ENCODE data around the gene ZFP36L1. TPM values are rescaled to one million over a fixed set of nuclear protein-coding genes. Genes with fewer than 3 reads are reported as not detected.

ZFP36L1 gene
- total and polyA plus RNA-seq, 10 of the 15 experiments (the other 5 are each of a cell fraction or from before 2014, with no cell fraction given), result 22.0 to 184 (median 66.1) TPM

- TF ChIP-seq MEF2A (IDR thresholded peaks at IDR 0.05; ENCODE audit: insufficient read depth, low read depth, low read length) (no peak), MLLT1 (IDR thresholded peaks at IDR 0.05) (peak; percentile 72), ZBTB33 (IDR thresholded peaks at IDR 0.05) (no peak), E4F1 (IDR thresholded peaks at IDR 0.05; ENCODE audit: borderline replicate concordance, partially characterized antibody) (no peak), LARP7 (IDR thresholded peaks at IDR 0.05) (no peak), CHD4 (IDR thresholded peaks at IDR 0.05) (no peak), EGR1 (IDR thresholded peaks at IDR 0.05; ENCODE audit: borderline replicate concordance in 1 of 2, low read depth in 2 of 2, low read length in 2 of 2) (no peak), ZZZ3 (IDR thresholded peaks at IDR 0.05; ENCODE audit: control insufficient read depth, insufficient read length, low read depth) (no peak), NRF1 (conservative IDR thresholded peaks at IDR 0.05; ENCODE audit: low read depth, low read length) (no peak), ELK1 (IDR thresholded peaks at IDR 0.05; ENCODE audit: low read depth, low read length) (no peak), ATF7 (IDR thresholded peaks at IDR 0.05; ENCODE audit: low read depth) (no peak), ZNF207 (IDR thresholded peaks at IDR 0.05; ENCODE audit: borderline replicate concordance) (no peak), ATF2 (IDR thresholded peaks at IDR 0.05; ENCODE audit: low read length) (no peak), SREBF1 (IDR thresholded peaks at IDR 0.05; ENCODE audit: low read length) (no peak), SMAD1 (IDR thresholded peaks at IDR 0.05; ENCODE audit: low read depth, partially characterized antibody) (peak; percentile 37), ZBTB40 (IDR thresholded peaks at IDR 0.05; ENCODE audit: borderline replicate concordance) (no peak)
Observed at GRCh38 chr14:68815298-68816182, 22.7 kb upstream of the ZFP36L1 start (continued).

Data from GM12878 (cell line).